ENCODE data around the gene APOD. TPM values are rescaled to one million over a fixed set of nuclear protein-coding genes. Genes with fewer than 3 reads are reported as not detected.
"Not testable (repeated sequence)": the region's sequence is repeated elsewhere in the genome, so short reads cannot be mapped to it uniquely, and the experiment has no call there.

Gene APOD
- total and polyA plus RNA-seq, 10 of the 15 experiments (the other 5 are each of a cell fraction or from before 2014, with no cell fraction given) = 0.06 to 0.77 (median 0.47) TPM; not detected in 3

GRCh38 chr3:195599516-195599915 is 15.8 kb upstream of the APOD start:
- H2AFZ ChIP-seq (ENCODE audit: control insufficient read depth, low read depth, low read length); POLR2A ChIA-PET; FAIRE-seq; H3K9ac ChIP-seq (ENCODE audit: control insufficient read depth, insufficient read depth, low read length); H3K79me2 ChIP-seq (ENCODE audit: control insufficient read depth, insufficient read depth, low read length); H3K4me2 ChIP-seq (ENCODE audit: control insufficient read depth, insufficient read depth); BruUV-seq (replicated peaks); in situ Hi-C loops (cut with MboI); SMC1A ChIA-PET (ENCODE audit: uncharacterized antibody, unreplicated experiment); H3K27ac ChIP-seq (ENCODE audit: control insufficient read depth, insufficient read depth); H3K4me3 ChIP-seq; H3K27me3 ChIP-seq (replicated peaks in 1 of 2; ENCODE audit: control insufficient read depth in 2 of 2, insufficient read depth in 2 of 2, low read length in 1 of 2); CTCF ChIA-PET; H3K9me3 ChIP-seq (replicated peaks; ENCODE audit: control insufficient read depth, insufficient read depth, low read length); H3K4me1 ChIP-seq (ENCODE audit: control insufficient read depth, insufficient read depth, low read length); intact Hi-C loops (cut with micrococcal nuclease; ENCODE audit: unreplicated experiment); H3K36me3 ChIP-seq (ENCODE audit: control insufficient read depth in 2 of 2, insufficient read depth in 2 of 2, low read length in 1 of 2); H4K20me1 ChIP-seq (ENCODE audit: control insufficient read depth, insufficient read depth); DNase-seq (ENCODE audit: low read depth, low spot score); RAD21 ChIA-PET (ENCODE audit: unreplicated experiment); ATAC-seq: not testable (repeated sequence)
- WGBS (ENCODE audit: insufficient coverage, insufficient replicate concordance, low lambda C conversion rate, missing lambda C conversion rate) = 38% methylated on average over 7 of the region's 24 CpGs

DNA sequence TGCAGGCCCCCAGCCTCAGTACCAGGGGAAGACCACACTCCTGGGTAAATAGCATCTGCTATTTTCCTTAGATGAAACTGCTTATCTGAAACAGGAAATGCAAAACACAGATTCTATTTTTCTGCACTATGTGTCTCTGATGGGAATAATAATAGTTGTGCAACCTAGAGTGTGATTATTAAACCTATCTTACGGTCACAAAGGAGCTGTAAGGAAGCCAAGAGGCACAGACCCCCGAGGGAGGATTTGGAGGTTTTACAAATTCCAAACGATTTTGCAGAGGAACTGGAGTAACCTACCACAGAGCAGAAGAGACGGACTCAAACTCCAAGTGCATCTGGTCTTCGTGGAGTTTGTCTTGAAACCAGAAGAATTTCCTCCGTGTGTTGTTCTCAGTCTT is 14.1 kb upstream of the APOD start:
- POLR2A ChIA-PET = no interaction called here
- no peaks in the 10 kb centered on the region for H3K27me3 ChIP-seq (replicated peaks in 1 of 2; ENCODE audit: control insufficient read depth in 2 of 2, insufficient read depth in 2 of 2, low read length in 1 of 2)
- no peaks in the 10 kb centered on the region for H4K20me1 ChIP-seq (ENCODE audit: control insufficient read depth, insufficient read depth)
- no TSS peak for BruUV-seq (replicated peaks)
- H3K9me3 ChIP-seq (replicated peaks; ENCODE audit: control insufficient read depth, insufficient read depth, low read length) = no peaks in the 10 kb centered on the region
- H3K79me2 ChIP-seq (ENCODE audit: control insufficient read depth, insufficient read depth, low read length) = no peaks in the 10 kb centered on the region
- no peak for DNase-seq (ENCODE audit: low read depth, low spot score)
- no peak for ATAC-seq
- RAD21 ChIA-PET (ENCODE audit: unreplicated experiment) = no interaction called here
- H3K4me1 ChIP-seq (ENCODE audit: control insufficient read depth, insufficient read depth, low read length) = no peaks in the 10 kb centered on the region
- SMC1A ChIA-PET (ENCODE audit: uncharacterized antibody, unreplicated experiment) = no interaction called here
- CTCF ChIA-PET = no interaction called here
- WGBS (ENCODE audit: insufficient coverage, insufficient replicate concordance, low lambda C conversion rate, missing lambda C conversion rate) = 21% methylated on average over 6 of the region's 6 CpGs
- intact Hi-C loops (cut with micrococcal nuclease; ENCODE audit: unreplicated experiment) (no loop called here), in situ Hi-C loops (cut with MboI) (no loop called here)
- no peak overlapping the region for H3K9ac ChIP-seq (ENCODE audit: control insufficient read depth, insufficient read depth, low read length)
- no peak overlapping the region for H2AFZ ChIP-seq (ENCODE audit: control insufficient read depth, low read depth, low read length)
- H3K36me3 ChIP-seq (ENCODE audit: control insufficient read depth in 2 of 2, insufficient read depth in 2 of 2, low read length in 1 of 2) = no peaks in the 10 kb centered on the region
- TF ChIP-seq WRNIP1 (IDR thresholded peaks at IDR 0.05; ENCODE audit: borderline replicate concordance, low read depth, low read length) = no peak
- no peak for TF ChIP-seq PAX5 (IDR thresholded peaks at IDR 0.05; ENCODE audit: borderline replicate concordance, low read depth, low read length)
- TF ChIP-seq BMI1 (IDR thresholded peaks at IDR 0.05; ENCODE audit: borderline replicate concordance) = no peak
- no peak for TF ChIP-seq IRF4 (IDR thresholded peaks at IDR 0.05; ENCODE audit: low read depth, low read length)
- no peak for TF ChIP-seq BHLHE40 (IDR thresholded peaks at IDR 0.05; ENCODE audit: borderline replicate concordance in 1 of 2, low read depth in 2 of 2, low read length in 1 of 2)
- no peak for TF ChIP-seq MYB (IDR thresholded peaks at IDR 0.05; ENCODE audit: borderline replicate concordance, low read depth, low read length)
- TF ChIP-seq ZNF217 (IDR thresholded peaks at IDR 0.05) = no peak
- TF ChIP-seq EED (IDR thresholded peaks at IDR 0.05; ENCODE audit: low read depth) = no peak
- TF ChIP-seq TCF7 (IDR thresholded peaks at IDR 0.05; ENCODE audit: borderline replicate concordance) = no peak
- no peak for TF ChIP-seq IRF3 (IDR thresholded peaks at IDR 0.05)
- TF ChIP-seq PML (IDR thresholded peaks at IDR 0.05; ENCODE audit: low read length) = no peak
- no peak for TF ChIP-seq GABPA (IDR thresholded peaks at IDR 0.05; ENCODE audit: low read depth)
- TF ChIP-seq ZNF207 (IDR thresholded peaks at IDR 0.05; ENCODE audit: borderline replicate concordance) = no peak
- H3K4me3 ChIP-seq = no peak overlapping the region
- no peak overlapping the region for H3K27ac ChIP-seq (ENCODE audit: control insufficient read depth, insufficient read depth)
- FAIRE-seq = no peak
- H3K4me2 ChIP-seq (ENCODE audit: control insufficient read depth, insufficient read depth) = no peak overlapping the region

Measured in GM12878 (cell line).